Measurements from ENCODE around the gene SLCO4A1. TPM values are rescaled to one million over a fixed set of nuclear protein-coding genes. Genes with fewer than 3 reads are reported as not detected.

SLCO4A1 gene
- total RNA-seq, 3 donors from 2014 or later, result 13.3 to 18.5 (median 15.0) TPM

- no peak overlapping the region for H3K4me3 ChIP-seq
- no peaks in the 10 kb centered on the region for H3K4me1 ChIP-seq (ENCODE audit: low read depth)
- peak in 1 of 3 donors; percentile 34 for DNase-seq
- H3K36me3 ChIP-seq (ENCODE audit: low read depth), result no peaks in the 10 kb centered on the region
- no peaks in the 10 kb centered on the region for H3K9me3 ChIP-seq
- TF ChIP-seq CTCF (IDR thresholded peaks at IDR 0.05), result no peak
- no peak for ATAC-seq
- intact Hi-C loops (cut with DNase I, micrococcal nuclease), result no loop called here
Measured at GRCh38 chr20:62635852-62636251, 6.5 kb upstream of the SLCO4A1 start.

- no peak for TF ChIP-seq CTCF (IDR thresholded peaks at IDR 0.05)
- Histone ChIP-seq H3K36me3 (ENCODE audit: low read depth) (no peaks in the 10 kb centered on the region), H3K4me3 (no peak overlapping the region), H3K4me1 (ENCODE audit: low read depth) (peaks cover 1% of the 10 kb centered on the region), H3K9me3 (no peaks in the 10 kb centered on the region)
- no peak for ATAC-seq
- intact Hi-C loops (cut with DNase I, micrococcal nuclease), result no loop called here
- DNase-seq, result peak in 1 of 3 donors; percentile 50
Measured at GRCh38 chr20:62636446-62636845, 5.9 kb upstream of the SLCO4A1 start.

GRCh38 chr20:62637110-62637509 is 5.2 kb upstream of the SLCO4A1 start:
- no peaks in the 10 kb centered on the region for H3K9me3 ChIP-seq
- intact Hi-C loops (cut with DNase I, micrococcal nuclease), result no loop called here
- ATAC-seq (peak; percentile 16), DNase-seq (peak in 1 of 3 donors; percentile 31)
- H3K4me1 ChIP-seq (ENCODE audit: low read depth), result peaks cover 8% of the 10 kb centered on the region
- no peak overlapping the region for H3K4me3 ChIP-seq
- no peak for TF ChIP-seq CTCF (IDR thresholded peaks at IDR 0.05)
- no peaks in the 10 kb centered on the region for H3K36me3 ChIP-seq (ENCODE audit: low read depth)

DNA sequence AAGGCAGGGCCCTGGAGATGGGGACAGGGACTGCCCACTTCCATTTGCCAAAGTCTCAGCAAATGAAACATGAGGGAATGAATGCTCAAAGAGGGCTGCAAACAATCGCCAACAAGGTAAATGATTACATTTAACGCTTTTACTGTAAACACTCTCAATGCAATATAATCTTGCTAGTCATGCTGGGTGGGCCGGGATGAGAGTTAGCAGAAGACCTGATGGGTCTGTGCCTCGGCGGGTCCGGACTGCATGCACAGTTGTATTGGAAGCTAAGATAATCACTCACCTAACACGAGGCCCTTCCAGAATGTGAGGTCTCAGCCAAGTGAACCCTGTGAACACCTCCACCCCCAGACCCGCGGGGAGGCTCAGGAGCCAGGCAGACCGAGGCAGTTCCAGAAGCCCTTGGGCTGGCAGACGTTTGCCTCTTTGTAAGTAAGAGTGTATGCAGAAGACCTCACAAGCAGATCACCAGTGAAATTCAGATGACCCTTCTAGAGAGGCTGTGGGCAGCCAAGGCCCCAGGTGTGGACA is 4.7 kb upstream of the SLCO4A1 start:
- H3K4me1 ChIP-seq (ENCODE audit: low read depth), result peaks cover 9% of the 10 kb centered on the region
- ATAC-seq, result no peak

DNA sequence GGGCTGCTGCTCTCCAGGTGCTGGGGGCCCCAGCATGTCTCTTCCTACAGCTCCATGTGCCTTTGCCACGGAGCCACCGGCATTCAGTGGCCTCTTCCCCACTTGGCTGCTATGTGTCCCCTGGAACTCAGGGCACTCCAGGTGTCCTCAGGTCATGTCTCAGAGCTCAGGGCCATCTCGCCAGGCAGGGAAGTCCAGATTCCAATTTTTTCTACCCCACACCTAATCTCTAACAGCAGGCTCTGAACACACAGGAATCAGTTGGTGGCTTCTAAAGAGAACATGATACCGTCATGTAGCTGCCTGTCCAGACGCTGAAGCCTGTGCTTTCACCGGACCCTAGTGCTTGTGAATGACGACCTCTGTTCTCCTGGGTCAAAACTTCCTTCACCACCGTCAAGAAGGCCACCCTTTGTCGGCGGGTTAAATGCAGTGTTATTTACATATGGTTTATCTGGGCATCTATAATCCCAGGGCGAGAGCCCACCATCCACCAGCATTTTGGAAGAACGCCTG is 4.2 kb upstream of the SLCO4A1 start:
- H3K36me3 ChIP-seq (ENCODE audit: low read depth), result no peaks in the 10 kb centered on the region
- H3K9me3 ChIP-seq, result no peaks in the 10 kb centered on the region
- no peak overlapping the region for H3K4me3 ChIP-seq
- peaks cover 12% of the 10 kb centered on the region for H3K4me1 ChIP-seq (ENCODE audit: low read depth)
- TF ChIP-seq CTCF (IDR thresholded peaks at IDR 0.05), result no peak
- peak in 1 of 3 donors; percentile 26 for DNase-seq
- no peak for ATAC-seq
- intact Hi-C loops (cut with DNase I, micrococcal nuclease), result no loop called here

More for the DNA sequence above, 4.7 kb upstream of the SLCO4A1 start:
- Histone ChIP-seq H3K36me3 (ENCODE audit: low read depth) (no peaks in the 10 kb centered on the region), H3K4me3 (no peak overlapping the region), H3K9me3 (no peaks in the 10 kb centered on the region)
- no peak for TF ChIP-seq CTCF (IDR thresholded peaks at IDR 0.05)
- intact Hi-C loops (cut with DNase I, micrococcal nuclease), result no loop called here
- peak in 1 of 3 donors; percentile 12 for DNase-seq

Data from mucosa of descending colon (tissue), 3 donors.